Forelimb muscle (tissue), 1 donor: ENCODE results near the gene NMRK2. TPM values are rescaled to one million over a fixed set of nuclear protein-coding genes. Genes with fewer than 3 reads are reported as not detected.
"Not testable (repeated sequence)": the region's sequence is repeated elsewhere in the genome, so short reads cannot be mapped to it uniquely, and the experiment has no call there.

Experiments used
- DNase-seq: peaks from one replicate; pipeline ENCODE4 v3.0.0-alpha.2; 2013; ENCODE audit warnings: low read depth
- polyA plus RNA-seq: library from polyadenylated mRNA; unstranded; fragments of 120-200 nt; gene quantifications from one replicate; pipeline ENCODE4 v1.2.1, GENCODE V29; 2013; ENCODE audit not compliant: insufficient read length

NMRK2 gene, protein sequence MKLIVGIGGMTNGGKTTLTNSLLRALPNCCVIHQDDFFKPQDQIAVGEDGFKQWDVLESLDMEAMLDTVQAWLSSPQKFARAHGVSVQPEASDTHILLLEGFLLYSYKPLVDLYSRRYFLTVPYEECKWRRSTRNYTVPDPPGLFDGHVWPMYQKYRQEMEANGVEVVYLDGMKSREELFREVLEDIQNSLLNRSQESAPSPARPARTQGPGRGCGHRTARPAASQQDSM
- 285 TPM for polyA plus RNA-seq

- DNase-seq, result no peak
These were observed at the start of gene NMRK2 for GRCh38 chr19:3932931-3933810. NMRK2 (plus strand) TSS chr19:3933069; CDS start chr19:3933672, 603 bp downstream.

- DNase-seq, result no peak
These were observed 42.3 kb upstream of the NMRK2 start for GRCh38 chr19:3890591-3890990.

GRCh38 chr19:3893509-3894179 is 39.2 kb upstream of the NMRK2 start:
- DNase-seq, result no peak

DNA sequence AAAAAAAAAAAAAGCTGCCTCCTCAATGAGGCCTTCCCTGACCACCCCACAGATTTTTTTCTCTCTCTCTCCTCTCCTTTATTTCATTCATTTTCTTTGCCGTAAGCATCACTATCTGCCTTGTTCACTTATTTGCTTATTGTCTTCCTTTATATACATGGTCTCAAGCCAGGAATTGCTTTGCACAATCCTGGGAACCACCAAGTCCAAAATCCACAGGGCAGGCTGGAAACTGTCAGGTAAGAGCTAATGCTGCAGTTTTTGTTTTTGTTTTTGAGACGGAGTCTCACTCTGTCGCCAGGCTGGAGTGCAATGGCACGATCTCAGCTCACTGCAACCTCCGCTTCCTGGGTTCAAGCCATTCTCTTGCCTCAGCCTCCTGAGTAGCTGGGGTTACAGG is 37.9 kb upstream of the NMRK2 start:
- DNase-seq, result not testable (repeated sequence)

GRCh38 chr19:3895788-3896187 is 37.1 kb upstream of the NMRK2 start:
- no peak for DNase-seq

DNA sequence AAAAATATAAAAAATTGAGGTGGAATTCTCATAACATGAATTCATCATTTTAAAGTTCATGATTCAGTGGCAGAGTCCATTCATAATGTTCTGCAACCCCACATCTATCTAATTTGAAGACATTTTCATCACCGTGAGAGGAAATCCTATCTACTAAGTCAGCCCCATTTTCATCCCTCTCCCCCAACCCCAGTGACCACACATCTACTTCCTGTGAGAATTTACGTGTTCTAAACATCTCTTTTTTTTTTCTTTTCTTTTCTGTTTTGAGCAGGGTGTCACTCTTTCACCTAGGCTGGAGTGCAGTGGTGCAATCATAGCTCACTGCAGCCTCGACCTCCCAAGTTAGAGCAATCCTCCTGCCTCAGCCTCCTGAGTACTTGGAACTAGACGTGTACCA is 34.9 kb upstream of the NMRK2 start:
- no peak for DNase-seq

DNA sequence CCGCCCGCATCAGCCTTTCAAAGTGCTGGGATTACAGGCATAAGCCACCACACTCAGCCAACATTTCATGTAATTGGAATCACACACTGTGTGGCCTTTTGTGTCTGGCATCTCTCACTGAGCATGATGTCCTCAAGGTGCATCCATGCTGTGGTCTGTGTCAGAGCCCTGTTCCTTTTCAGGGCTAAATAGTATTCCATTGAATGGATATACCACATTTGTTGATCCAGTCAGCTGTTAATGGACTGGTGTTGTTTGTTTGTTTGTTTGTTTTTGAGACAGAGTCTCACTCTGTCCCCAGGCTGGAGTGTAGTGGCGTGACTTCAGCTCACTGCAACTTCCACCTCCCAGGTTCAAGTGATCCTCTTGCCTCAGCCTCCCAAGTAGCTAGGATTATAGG is 34.4 kb upstream of the NMRK2 start:
- no peak for DNase-seq

- DNase-seq, result no peak
These were observed 33.2 kb upstream of the NMRK2 start for GRCh38 chr19:3899531-3900294.

DNA sequence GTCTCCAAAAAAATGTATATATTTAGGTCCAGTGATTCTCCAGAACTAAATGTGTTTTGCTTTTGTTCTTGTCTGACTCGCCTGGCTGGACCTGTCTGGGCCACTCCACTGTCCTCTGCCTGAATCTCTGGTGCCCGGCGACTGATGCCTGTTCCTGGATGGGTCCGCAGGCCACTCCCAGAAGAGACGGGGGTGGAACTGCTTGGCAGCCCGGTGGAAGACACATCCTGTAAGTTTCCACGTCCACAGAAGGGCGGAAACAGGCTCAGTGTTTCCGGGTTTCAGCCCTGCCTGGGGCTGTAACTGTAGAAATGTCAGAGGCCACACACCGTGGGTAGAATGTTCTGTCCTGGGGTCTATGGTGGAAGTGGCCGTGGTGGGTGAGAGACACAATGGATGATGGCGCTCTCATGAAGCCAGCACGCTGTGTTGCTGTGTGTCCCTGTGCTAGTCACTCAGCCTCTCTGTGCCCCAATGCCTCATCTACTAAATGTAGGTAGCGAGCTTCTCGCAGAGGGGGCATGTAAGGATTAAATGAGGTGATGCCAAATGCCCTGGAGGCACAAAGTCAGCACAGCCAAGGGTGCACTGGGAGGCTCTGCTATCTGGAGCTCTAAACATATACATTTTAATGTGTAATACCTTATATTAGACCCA is 30.4 kb upstream of the NMRK2 start:
- DNase-seq, result no peak

DNA sequence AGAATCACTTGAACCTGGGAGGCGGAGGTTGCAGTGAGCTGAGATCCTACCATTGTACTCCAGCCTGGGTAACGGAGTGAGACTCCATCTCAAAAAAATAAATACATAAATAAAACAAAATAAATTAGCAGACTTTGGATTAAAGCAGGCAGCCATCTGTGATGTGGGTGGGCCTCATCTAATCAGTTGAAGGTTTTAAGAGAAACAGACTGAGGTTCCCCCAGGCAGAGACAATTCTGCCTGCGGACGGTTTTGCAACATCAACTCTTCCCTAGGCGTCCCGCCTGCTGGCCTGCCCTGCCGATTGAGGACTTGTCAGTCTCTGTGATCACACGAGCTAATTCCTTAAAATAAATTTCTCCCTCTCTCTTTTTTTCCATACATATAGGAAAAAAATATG is 28.6 kb upstream of the NMRK2 start:
- DNase-seq, result no peak

DNA sequence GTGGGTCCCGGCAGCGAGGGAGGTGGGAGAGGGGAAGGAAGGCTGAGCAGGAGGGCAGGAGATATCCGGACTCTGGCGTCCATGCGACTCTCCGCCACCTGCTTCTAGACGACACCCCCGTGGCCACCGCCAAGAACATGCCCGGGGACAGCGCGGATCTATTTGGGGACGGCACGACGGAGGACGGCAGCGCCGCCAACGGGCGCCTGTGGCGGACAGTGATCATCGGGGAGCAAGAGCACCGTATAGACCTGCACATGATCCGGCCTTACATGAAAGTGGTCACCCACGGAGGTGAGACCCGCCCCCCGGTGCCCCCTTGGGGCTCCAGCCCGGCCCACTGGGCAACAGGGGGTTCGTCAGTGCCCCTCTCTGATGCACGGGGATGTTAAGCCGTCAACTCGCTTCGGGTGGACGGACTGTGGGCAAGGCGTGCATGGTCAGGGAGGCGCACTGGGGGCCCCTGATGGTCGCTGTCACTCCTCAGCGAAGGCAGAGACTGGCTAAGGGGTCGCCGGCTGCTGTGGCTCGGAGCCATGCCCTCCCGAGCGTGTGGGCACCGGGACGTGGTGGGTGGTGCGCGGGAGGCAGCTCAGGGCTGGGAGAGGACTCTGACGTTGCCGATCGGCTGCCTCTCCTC is 25.1 kb upstream of the NMRK2 start:
- no peak for DNase-seq

DNA sequence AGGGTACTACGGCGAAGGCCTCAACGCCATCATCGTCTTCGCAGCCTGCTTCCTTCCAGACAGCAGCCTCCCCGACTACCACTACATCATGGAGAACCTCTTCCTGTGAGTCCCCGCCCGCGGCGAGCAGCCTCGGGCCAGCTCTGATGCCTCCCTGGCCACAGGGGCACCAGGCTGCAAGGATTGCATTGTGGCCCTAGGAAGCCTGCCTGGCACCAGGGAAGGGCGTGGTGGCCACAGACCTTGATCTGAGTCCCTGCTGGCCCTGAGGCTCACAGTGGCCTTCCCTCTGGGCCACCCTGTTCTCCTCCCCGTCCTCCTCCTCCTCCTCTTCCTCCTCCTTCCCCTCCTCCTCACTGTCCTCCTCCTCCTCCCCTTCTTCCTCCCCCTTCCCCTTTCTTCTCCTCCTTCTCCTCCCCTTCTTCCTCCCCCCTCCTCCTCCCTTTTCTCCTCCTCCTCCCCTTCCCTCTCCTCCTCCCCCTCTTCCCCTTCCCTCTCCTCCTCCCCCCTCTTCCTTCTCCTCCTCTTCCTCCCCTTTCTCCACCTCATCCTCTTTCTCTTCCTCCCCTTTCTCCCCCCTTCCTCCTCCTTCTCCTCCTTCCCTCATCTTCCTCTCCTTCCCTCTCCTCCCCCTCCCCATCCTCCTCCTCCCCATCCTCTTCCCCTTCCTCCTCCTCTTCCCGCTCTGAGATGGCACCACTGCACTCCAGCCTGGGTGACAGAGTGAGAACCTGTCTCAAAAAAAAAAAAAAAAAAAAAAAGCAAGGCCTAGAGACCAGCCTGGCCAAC is 24.4 kb upstream of the NMRK2 start:
- no peak for DNase-seq

- no peak for DNase-seq
These were observed 22.8 kb upstream of the NMRK2 start for GRCh38 chr19:3910105-3910504.

DNA sequence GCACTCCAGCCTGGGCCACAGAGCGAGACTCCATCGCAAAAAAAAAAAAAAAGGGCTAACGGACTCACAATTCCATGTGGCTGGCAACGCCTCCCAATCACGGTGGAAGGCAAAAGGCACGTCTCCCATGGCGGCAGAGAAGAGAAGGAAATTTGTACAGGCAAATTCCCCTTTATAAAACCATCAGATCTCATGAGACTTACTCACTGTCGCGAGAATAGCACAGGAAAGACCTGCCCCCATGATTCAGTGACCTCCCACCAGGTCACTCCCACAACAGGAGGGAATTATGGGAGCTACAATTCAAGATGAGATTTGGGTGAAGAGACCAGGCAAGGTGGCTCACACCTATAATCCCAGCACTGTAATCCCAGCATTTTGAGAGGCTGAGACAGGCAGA is 18.7 kb upstream of the NMRK2 start:
- no peak for DNase-seq

- no peak for DNase-seq
These were observed 16.8 kb upstream of the NMRK2 start for GRCh38 chr19:3916033-3916432.

GRCh38 chr19:3919793-3920192 is 13.1 kb upstream of the NMRK2 start:
- no peak for DNase-seq

DNA sequence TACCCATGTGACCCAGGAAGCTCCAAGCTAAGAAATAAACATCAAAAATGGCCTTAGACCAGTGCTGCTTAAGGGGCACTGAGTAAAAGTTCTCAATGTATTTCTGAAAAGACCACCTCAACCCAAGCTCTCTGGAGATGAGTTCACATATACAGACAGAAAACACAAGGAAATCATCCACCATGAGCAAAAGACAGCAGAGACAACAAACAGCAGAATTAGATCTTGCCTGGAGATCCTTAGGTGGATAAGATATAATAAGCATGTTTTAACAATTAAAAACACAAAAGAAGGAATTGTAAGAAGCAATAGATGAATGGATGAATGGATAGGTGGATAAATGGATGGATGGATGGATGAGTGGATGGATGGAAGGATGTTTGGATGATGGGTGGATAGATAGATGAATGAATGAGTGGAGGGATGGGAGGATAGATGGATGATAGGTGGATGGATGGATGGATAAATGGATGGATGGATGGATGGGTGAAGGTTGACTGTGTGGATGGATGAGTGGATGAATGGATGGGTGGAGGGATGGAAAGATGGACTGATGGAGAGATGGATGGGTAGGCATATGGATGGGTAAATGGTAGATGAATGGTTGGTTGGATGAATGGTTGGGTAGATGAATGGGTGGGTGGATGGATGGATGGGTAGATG is 9.6 kb upstream of the NMRK2 start:
- DNase-seq, result no peak

DNA sequence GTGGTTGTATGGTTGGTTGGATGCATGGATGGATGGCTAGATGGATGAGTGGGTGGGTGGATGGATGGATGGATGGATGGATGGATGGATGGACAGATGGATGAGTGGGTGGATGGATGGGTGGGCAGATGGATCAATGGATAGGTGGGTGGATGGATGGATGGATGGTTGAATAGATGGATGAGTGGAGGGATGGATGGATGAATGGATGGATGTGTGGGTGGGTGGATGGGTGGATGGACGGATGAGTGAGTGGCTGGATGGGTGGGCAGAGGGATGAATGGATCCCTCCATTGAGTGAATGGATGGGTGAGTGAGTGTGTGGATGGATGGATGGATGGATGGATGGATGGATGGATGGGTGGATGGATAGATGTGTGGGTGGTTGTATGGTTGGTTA is 9.0 kb upstream of the NMRK2 start:
- DNase-seq, result no peak

GRCh38 chr19:3931041-3931440 is 1.8 kb upstream of the NMRK2 start:
- DNase-seq, result no peak
